WTC11 (cell line): Measurements from ENCODE around the gene EXOC4. TPM values are rescaled to one million over a fixed set of nuclear protein-coding genes. Genes with fewer than 3 reads are reported as not detected.

ENCODE experiments used
- ATAC-seq: fragments of 200-7000 bp; cut with Tn5 transposase; 2 replicates; pipeline ENCODE4 v1.10.0; 2021; ENCODE audit warnings: mild to moderate bottlenecking, moderate library complexity
- CTCF ChIA-PET: fragments of 300-600 bp; sonication (Branson Sonifier 250); formaldehyde crosslinking; loops from one replicate; lab custom pipeline; 2021; ENCODE audit warnings: antibody characterized with exemption; lab: Charles Lee
- POLR2A ChIA-PET: fragments of 350-600 bp; sonication (Branson Sonifier 250); formaldehyde crosslinking; loops from one replicate; lab custom pipeline; 2021; ENCODE audit warnings: antibody characterized with exemption; lab: Charles Lee
- DNase-seq: peaks from one replicate; pipeline ENCODE4 v3.0.0; 2021; ENCODE audit warnings: low spot score
- H3K27ac Mint-ChIP-seq: 2 replicates; pipeline ENCODE4 v1.8.0; 2021; ENCODE audit warnings: mixed read lengths
- H3K27me3 Mint-ChIP-seq: 2 replicates; pipeline ENCODE4 v1.8.0; 2021; ENCODE audit warnings: low read depth, mild to moderate bottlenecking, moderate library complexity, mixed read lengths
- H3K36me3 Mint-ChIP-seq: 2 replicates; pipeline ENCODE4 v1.8.0; 2021; ENCODE audit warnings: mixed read lengths
- H3K4me1 Mint-ChIP-seq: 2 replicates; pipeline ENCODE4 v1.8.0; 2022; ENCODE audit warnings: mixed read lengths
- H3K4me3 Mint-ChIP-seq: 2 replicates; pipeline ENCODE4 v1.8.0; 2021; ENCODE audit warnings: mild to moderate bottlenecking, moderate library complexity, mixed read lengths
- H3K9me3 Mint-ChIP-seq: 2 replicates; pipeline ENCODE4 v1.8.0; 2021; ENCODE audit warnings: mixed read lengths
- CREM ChIP-seq: sonication (generic); formaldehyde crosslinking; IDR thresholded peaks from 2 replicates; pipeline ENCODE4 v1.8.1; 2022; ENCODE audit warnings: mild to moderate bottlenecking, missing genetic modification reagents, moderate library complexity
- EMX1 ChIP-seq: fragments of 250-450 bp; sonication (Bioruptor Pico); IDR thresholded peaks from 2 replicates; pipeline ENCODE4 v1.8.0; 2021; ENCODE audit warnings: mild to moderate bottlenecking
- ETV6 ChIP-seq: sonication (generic); formaldehyde crosslinking; IDR thresholded peaks from 2 replicates; pipeline ENCODE4 v1.8.1; 2022; ENCODE audit warnings: mild to moderate bottlenecking, missing genetic modification reagents
- HMGA2 ChIP-seq: fragments of 250-450 bp; sonication (Bioruptor Pico); IDR thresholded peaks from 2 replicates; pipeline ENCODE4 v1.4.0; 2021; ENCODE audit warnings: mild to moderate bottlenecking, moderate library complexity
- IRF1 ChIP-seq: sonication (generic); formaldehyde crosslinking; IDR thresholded peaks from 2 replicates; pipeline ENCODE4 v1.8.0; 2023; ENCODE audit warnings: missing genetic modification reagents
- MXD4 ChIP-seq: fragments of 250-450 bp; sonication (Bioruptor Pico); IDR thresholded peaks from 2 replicates; pipeline ENCODE4 v1.8.0; 2021; ENCODE audit warnings: mild to moderate bottlenecking, moderate library complexity, borderline replicate concordance
- NFE2L1 ChIP-seq: sonication (generic); formaldehyde crosslinking; IDR thresholded peaks from 2 replicates; pipeline ENCODE4 v1.8.1; 2023; ENCODE audit warnings: missing genetic modification reagents
- NR1H2 ChIP-seq: sonication (generic); formaldehyde crosslinking; IDR thresholded peaks from 2 replicates; pipeline ENCODE4 v1.9.0; 2021; ENCODE audit warnings: mild to moderate bottlenecking, moderate library complexity, missing genetic modification reagents
- NR2C2 ChIP-seq: sonication (generic); formaldehyde crosslinking; IDR thresholded peaks from 2 replicates; pipeline ENCODE4 v1.8.0; 2022; ENCODE audit warnings: mild to moderate bottlenecking, missing genetic modification reagents
- PRRX2 ChIP-seq: fragments of 250-450 bp; sonication (Bioruptor Pico); IDR thresholded peaks from 2 replicates; pipeline ENCODE4 v1.8.0; 2021; ENCODE audit warnings: mild to moderate bottlenecking
- SP1 ChIP-seq: sonication (generic); formaldehyde crosslinking; conservative IDR thresholded peaks from 2 replicates; pipeline ENCODE4 v1.8.1; 2022; ENCODE audit warnings: missing genetic modification reagents
- STAT6 ChIP-seq: sonication (generic); formaldehyde crosslinking; conservative IDR thresholded peaks from 2 replicates; pipeline ENCODE4 v1.8.1; 2023; ENCODE audit warnings: mild to moderate bottlenecking, low read depth, missing genetic modification reagents, moderate library complexity
- TEAD4 ChIP-seq: sonication (generic); formaldehyde crosslinking; IDR thresholded peaks from 2 replicates; pipeline ENCODE4 v1.8.0; 2022; ENCODE audit warnings: mild to moderate bottlenecking, missing genetic modification reagents
- TP53 ChIP-seq: sonication (generic); formaldehyde crosslinking; IDR thresholded peaks from 2 replicates; pipeline ENCODE4 v1.8.1; 2023; ENCODE audit warnings: mild to moderate bottlenecking, missing genetic modification reagents
- ZNF416 ChIP-seq: fragments of 250-450 bp; sonication (Bioruptor Pico); IDR thresholded peaks from 2 replicates; pipeline ENCODE4 v1.9.0; 2021; ENCODE audit warnings: mild to moderate bottlenecking, inconsistent platforms
- total RNA-seq: library from RNA; stranded (reverse); gene quantifications from 3 replicates; pipeline ENCODE4 v1.2.3, GENCODE V29; 2021
- TF ChIP-seq, protein P1 (sequence below): sonication (generic); formaldehyde crosslinking; IDR thresholded peaks from 2 replicates; pipeline ENCODE4 v1.8.1; 2022; ENCODE audit warnings: low read depth, missing genetic modification reagents, borderline replicate concordance
- TF ChIP-seq, protein P2 (sequence below): sonication (generic); formaldehyde crosslinking; IDR thresholded peaks from 2 replicates; pipeline ENCODE4 v1.8.1; 2023; ENCODE audit warnings: mild to moderate bottlenecking, missing genetic modification reagents, moderate library complexity
- TF ChIP-seq, protein P3 (sequence below): sonication (generic); formaldehyde crosslinking; IDR thresholded peaks from 2 replicates; pipeline ENCODE4 v1.8.0; 2022; ENCODE audit warnings: missing genetic modification reagents
- TF ChIP-seq, protein P4 (sequence below): sonication (generic); formaldehyde crosslinking; IDR thresholded peaks from 2 replicates; pipeline ENCODE4 v1.8.1; 2023; ENCODE audit warnings: mild to moderate bottlenecking, missing genetic modification reagents, borderline replicate concordance

Gene EXOC4
- total RNA-seq, 1 experiment from 2014 or later: 62.0 TPM

DNA sequence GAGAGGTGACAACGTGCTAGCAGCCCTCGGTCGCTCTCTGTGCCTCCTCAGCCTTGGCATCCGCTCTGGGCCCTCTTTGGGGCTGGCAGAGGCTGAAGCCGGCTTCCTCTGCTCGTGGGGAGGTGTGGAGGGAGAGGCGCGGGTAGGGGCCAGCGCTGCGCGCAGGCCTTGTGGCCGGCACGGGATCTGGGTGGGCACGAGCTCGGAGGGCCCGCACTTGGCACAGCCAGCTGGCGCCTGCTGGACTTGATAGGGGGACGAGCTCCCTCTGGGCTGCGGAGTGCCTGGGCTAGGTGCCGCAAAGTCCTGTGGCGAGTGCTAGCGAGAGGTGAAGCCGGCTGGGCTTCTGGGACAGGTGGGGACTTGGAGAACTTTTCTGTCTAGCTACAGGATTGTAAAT, 170.7 kb downstream of the EXOC4 start (continued):
- no peak for TF ChIP-seq ETV6 (CRISPR knock-in tag)
- no peak for TF ChIP-seq NFE2L1 (CRISPR knock-in tag)
- TF ChIP-seq, protein P1, sequence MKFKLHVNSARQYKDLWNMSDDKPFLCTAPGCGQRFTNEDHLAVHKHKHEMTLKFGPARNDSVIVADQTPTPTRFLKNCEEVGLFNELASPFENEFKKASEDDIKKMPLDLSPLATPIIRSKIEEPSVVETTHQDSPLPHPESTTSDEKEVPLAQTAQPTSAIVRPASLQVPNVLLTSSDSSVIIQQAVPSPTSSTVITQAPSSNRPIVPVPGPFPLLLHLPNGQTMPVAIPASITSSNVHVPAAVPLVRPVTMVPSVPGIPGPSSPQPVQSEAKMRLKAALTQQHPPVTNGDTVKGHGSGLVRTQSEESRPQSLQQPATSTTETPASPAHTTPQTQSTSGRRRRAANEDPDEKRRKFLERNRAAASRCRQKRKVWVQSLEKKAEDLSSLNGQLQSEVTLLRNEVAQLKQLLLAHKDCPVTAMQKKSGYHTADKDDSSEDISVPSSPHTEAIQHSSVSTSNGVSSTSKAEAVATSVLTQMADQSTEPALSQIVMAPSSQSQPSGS: no peak
- no peak for TF ChIP-seq PRRX2
- no peak for TF ChIP-seq NR2C2 (CRISPR knock-in tag)
- TF ChIP-seq TP53 (CRISPR knock-in tag): no peak
- TF ChIP-seq MXD4: no peak
- TF ChIP-seq NR1H2 (CRISPR knock-in tag): no peak
- TF ChIP-seq IRF1: no peak
- TF ChIP-seq, protein P2, sequence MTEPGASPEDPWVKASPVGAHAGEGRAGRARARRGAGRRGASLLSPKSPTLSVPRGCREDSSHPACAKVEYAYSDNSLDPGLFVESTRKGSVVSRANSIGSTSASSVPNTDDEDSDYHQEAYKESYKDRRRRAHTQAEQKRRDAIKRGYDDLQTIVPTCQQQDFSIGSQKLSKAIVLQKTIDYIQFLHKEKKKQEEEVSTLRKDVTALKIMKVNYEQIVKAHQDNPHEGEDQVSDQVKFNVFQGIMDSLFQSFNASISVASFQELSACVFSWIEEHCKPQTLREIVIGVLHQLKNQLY (CRISPR knock-in tag): no peak
- TF ChIP-seq STAT6: no peak

DNA sequence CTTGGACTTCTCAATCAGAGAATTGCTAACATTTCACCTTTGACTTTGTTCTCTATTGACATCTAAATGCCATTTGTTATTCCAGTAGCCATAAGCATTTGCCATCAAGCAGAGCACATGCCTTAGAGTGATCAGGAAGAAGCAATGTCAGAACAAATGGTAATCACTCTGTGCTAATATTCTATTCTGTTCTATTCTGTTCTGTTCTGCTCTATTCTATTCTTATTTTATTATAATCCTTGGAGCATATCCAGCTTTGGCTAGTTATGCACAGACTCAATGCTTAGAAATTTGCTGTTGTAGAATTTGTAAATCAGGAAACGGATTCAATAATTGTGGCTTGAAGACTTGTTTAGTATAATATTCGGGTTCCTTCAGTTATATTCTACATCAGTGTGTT, 175.4 kb downstream of the EXOC4 start:
- Mint-ChIP-seq H3K4me3 (no peak overlapping the region), H3K36me3 (peaks cover 22% of the 10 kb centered on the region), H3K9me3 (peaks cover 19% of the 10 kb centered on the region), H3K27ac (peak overlapping the region; percentile 31; the same call in 1 of the 2 replicates), H3K4me1 (peaks cover 50% of the 10 kb centered on the region), H3K27me3 (no peaks in the 10 kb centered on the region)
- DNase-seq: no peak
- TF ChIP-seq, protein P3, sequence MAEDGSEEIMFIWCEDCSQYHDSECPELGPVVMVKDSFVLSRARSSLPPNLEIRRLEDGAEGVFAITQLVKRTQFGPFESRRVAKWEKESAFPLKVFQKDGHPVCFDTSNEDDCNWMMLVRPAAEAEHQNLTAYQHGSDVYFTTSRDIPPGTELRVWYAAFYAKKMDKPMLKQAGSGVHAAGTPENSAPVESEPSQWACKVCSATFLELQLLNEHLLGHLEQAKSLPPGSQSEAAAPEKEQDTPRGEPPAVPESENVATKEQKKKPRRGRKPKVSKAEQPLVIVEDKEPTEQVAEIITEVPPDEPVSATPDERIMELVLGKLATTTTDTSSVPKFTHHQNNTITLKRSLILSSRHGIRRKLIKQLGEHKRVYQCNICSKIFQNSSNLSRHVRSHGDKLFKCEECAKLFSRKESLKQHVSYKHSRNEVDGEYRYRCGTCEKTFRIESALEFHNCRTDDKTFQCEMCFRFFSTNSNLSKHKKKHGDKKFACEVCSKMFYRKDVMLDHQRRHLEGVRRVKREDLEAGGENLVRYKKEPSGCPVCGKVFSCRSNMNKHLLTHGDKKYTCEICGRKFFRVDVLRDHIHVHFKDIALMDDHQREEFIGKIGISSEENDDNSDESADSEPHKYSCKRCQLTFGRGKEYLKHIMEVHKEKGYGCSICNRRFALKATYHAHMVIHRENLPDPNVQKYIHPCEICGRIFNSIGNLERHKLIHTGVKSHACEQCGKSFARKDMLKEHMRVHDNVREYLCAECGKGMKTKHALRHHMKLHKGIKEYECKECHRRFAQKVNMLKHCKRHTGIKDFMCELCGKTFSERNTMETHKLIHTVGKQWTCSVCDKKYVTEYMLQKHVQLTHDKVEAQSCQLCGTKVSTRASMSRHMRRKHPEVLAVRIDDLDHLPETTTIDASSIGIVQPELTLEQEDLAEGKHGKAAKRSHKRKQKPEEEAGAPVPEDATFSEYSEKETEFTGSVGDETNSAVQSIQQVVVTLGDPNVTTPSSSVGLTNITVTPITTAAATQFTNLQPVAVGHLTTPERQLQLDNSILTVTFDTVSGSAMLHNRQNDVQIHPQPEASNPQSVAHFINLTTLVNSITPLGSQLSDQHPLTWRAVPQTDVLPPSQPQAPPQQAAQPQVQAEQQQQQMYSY (CRISPR knock-in tag): no peak
- TF ChIP-seq ZNF416 (CRISPR knock-in tag) (no peak), EMX1 (no peak), STAT6 (no peak), HMGA2 (CRISPR knock-in tag) (no peak), CREM (CRISPR knock-in tag) (no peak), SP1 (CRISPR knock-in tag) (no peak), PRRX2 (no peak), TEAD4 (CRISPR knock-in tag) (no peak)
- TF ChIP-seq, protein P2 (CRISPR knock-in tag): no peak
- TF ChIP-seq, protein P4, sequence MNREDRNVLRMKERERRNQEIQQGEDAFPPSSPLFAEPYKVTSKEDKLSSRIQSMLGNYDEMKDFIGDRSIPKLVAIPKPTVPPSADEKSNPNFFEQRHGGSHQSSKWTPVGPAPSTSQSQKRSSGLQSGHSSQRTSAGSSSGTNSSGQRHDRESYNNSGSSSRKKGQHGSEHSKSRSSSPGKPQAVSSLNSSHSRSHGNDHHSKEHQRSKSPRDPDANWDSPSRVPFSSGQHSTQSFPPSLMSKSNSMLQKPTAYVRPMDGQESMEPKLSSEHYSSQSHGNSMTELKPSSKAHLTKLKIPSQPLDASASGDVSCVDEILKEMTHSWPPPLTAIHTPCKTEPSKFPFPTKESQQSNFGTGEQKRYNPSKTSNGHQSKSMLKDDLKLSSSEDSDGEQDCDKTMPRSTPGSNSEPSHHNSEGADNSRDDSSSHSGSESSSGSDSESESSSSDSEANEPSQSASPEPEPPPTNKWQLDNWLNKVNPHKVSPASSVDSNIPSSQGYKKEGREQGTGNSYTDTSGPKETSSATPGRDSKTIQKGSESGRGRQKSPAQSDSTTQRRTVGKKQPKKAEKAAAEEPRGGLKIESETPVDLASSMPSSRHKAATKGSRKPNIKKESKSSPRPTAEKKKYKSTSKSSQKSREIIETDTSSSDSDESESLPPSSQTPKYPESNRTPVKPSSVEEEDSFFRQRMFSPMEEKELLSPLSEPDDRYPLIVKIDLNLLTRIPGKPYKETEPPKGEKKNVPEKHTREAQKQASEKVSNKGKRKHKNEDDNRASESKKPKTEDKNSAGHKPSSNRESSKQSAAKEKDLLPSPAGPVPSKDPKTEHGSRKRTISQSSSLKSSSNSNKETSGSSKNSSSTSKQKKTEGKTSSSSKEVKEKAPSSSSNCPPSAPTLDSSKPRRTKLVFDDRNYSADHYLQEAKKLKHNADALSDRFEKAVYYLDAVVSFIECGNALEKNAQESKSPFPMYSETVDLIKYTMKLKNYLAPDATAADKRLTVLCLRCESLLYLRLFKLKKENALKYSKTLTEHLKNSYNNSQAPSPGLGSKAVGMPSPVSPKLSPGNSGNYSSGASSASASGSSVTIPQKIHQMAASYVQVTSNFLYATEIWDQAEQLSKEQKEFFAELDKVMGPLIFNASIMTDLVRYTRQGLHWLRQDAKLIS: no peak
- peak; percentile 53; the same call in 1 of the 2 replicates for ATAC-seq
- CTCF ChIA-PET: no interaction called here
- POLR2A ChIA-PET: no interaction called here
